ENCODE measurements around the gene TRIM71.
A peak's percentile ranks its signal among the peaks of the same experiment; 100 is the strongest.
"Not testable (repeated sequence)": the region's sequence is repeated elsewhere in the genome, so short reads cannot be mapped to it uniquely, and the experiment has no call there.

Gene TRIM71

DNA sequence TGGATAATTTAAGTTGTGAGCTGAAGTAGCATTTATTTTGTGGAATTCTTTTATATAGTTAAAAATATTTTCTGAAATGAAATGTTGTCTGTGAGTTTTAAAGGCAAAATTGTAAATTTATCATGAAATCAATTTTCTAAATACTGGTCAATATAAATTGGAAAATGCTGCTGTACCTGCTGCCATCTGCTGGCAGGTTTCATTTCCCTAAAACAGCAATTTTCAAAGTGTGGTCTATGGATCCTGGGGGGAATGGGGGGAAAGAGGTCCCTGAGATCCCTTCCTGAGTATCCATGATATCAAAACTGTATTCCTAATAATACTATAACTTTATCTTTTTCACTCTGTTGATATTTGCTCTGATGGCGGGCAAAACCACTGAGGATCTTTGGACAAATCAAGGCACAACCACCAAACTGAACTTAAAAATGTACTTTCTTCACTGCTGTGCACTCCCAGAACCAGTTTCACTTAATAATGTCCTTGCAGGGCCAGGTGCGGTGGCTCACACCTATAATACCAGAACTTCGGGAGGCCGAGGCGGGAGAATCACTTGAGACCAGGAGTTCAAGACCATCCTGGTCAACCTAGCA lies 116.4 kb downstream of the TRIM71 start:
- peak; percentile 50 for DNase-seq (ENCODE audit: low read depth, low spot score)

DNA sequence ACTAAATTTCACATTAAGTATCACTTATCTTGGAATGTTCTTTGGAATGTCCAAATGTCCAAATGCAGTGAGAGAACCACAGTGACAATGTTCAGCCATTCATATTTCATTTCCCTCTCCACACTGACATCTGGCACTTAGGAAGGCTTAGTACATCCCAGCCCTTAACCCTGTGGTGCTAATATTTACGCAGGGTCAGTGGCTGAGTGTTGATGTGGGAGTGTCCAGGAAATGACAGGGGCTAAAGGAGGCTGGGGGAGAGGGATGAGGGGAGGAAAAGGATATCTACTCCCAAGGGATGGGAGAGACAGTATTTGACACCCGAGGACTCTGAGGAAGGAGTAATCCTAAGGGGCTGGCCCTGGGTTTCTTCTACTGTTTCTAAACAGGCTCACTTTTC lies 119.5 kb downstream of the TRIM71 start:
- no peak for DNase-seq (ENCODE audit: low read depth, low spot score)

DNA sequence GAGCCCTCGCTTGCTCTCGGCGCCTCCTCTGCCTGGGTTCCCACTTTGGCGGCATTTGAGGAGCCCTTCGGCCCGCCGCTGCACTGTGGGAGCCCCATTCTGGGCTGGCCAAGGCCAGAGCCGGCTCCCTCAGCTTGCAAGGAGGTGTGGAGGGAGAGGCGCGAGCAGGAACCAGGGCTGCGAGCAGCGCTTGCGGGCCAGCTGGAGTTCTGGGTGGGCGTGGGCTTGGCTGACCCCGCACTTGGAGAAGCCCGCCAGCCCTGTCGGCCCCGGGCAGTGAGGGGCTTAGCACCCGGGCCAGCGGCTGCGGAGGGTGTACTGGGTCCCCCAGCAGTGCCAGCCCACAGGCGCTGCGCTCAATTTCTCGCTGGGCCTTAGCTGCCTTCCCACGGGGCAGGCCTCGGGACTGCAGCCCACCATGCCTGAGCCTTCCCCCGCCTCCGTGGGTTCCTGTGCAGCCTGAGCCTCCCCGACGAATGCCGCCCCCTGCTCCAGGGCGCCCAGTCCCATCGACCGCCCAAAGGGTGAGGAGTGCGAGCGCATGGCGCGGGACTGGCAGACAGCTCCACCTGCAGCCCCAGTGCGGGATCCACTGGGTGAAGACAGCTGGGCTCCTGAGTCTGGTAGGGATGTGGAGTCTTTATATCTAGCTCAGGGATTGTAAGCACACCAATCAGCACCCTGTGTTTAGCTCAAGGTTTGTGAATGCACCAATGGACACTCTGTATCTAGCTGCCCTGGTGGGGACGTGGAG lies 121.9 kb downstream of the TRIM71 start:
- DNase-seq (ENCODE audit: low read depth, low spot score) = not testable (repeated sequence)

DNA sequence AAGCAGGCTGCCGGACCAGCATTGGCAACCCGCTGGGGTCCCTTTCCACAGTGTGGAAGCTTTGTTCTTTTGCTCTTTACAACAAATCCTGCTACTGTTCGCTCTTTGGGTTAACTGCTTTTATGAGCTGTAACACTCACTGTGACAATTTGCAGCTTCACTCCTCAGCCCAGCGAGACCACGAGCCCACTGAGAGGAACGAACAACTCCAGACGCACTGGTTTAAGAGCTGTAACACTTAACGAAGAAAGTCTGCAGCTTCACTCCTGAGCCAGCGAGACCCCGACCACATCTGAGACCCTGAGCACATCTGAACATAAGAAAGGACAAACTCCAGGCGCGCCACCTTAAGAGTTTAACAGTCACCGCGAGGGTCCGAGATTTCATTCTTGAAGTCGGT lies 122.9 kb downstream of the TRIM71 start:
- no peak for DNase-seq (ENCODE audit: low read depth, low spot score)

DNA sequence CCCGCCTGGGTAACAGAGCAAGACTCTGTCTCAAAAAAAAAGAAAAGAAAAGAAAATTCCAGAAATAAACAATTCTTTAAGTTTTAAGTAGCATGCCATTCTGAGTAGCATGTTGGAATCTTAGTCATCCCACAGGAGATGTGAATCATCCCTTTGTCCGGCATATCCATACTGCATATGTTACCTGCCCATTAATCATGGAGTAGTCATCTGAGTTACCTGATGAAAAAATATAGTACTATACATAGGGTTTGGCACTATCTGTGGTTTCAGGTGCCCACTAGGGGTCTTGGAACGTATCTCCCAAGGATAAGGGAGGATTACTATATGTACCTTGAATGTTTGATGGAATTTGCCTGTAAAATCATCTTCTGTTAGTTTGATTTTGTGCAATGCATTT lies 127.3 kb downstream of the TRIM71 start:
- peak; percentile 11 for DNase-seq (ENCODE audit: low read depth, low spot score)

DNA sequence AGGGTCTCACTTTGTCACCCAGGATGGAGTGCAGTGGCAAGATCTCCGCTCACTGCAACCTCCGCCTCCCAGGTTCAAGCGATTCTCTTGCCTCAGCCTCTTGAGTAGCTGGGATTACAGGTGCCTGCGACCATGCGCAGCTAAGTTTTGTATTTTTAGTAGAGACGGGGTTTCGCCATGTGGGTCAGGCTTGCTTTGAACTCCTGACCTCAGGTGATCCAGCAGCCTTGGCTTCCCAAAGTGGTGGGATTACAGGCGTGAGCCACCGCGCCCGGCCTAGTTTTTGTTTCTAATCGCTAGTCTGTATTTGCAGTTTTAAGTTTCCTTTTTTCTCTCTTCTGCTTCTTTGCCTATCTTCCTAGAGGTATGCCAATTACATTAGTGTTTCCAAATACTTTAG lies 127.8 kb downstream of the TRIM71 start:
- DNase-seq (ENCODE audit: low read depth, low spot score) = not testable (repeated sequence)

DNA sequence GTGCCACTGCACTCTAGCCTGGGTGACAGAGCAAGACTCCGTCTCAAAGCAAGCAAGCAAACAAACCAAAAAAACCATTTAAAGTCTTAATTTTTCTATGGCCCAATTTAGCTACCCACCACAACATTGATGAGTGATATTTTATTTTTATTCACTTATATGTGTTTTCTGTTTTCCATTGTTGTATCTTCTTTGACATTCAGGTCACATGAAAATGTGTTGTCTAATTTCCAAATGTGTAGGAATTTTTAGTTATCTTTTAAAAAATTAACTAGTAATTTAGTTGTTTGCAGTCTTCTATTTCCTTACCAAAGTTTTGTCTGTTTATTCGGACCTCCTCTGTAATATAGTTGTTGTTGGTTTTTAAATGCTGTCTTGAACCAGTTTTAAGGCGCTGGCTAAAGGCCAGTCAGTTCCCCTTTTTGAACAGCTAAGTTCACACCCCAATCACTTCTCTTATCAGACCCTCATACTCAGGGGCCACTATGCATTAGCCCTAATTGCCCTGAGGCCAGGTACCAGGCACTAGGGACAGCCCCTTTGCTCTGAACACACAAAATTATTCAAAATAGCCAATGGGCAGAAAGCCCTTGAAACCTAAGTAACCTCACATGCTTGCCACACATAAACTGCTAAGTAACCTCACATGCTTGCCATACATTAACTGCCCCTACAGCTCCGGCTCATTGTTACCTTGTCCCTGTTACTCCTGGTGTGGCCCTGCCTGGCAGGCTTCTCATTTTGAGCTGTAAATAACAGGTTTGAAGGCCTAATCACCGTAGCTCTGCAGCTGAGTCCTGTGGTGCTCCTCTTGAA lies 129.4 kb downstream of the TRIM71 start:
- DNase-seq (ENCODE audit: low read depth, low spot score) = no peak

Data from astrocyte of the hippocampus (primary cell).